GM12878 (cell line): ENCODE data around the gene KLHL2. TPM values are rescaled to one million over a fixed set of nuclear protein-coding genes. Genes with fewer than 3 reads are reported as not detected.
"Not testable (repeated sequence)": the region's sequence is repeated elsewhere in the genome, so short reads cannot be mapped to it uniquely, and the experiment has no call there.

Experiments used
- ATAC-seq: fragments of 200-7000 bp; cut with Tn5 transposase; 3 replicates; pipeline ENCODE4 v1.9.1; 2020; ENCODE audit warnings: mild to moderate bottlenecking, moderate library complexity
- BruUV-seq: library from RNA; stranded (reverse); fragments of 400-500 nt; replicated peaks from 2 replicates; lab custom pipeline; 2021; lab: Mats Ljungman, UMichigan
- CTCF ChIA-PET: fragments of 300-600 bp; sonication (Branson Sonifier 250); formaldehyde crosslinking; extraction: SDS; loops from one replicate; lab custom pipeline; 2021; ENCODE audit warnings: inconsistent platforms; lab: Yijun Ruan, JAX
- POLR2A ChIA-PET: fragments of 350-600 bp; formaldehyde crosslinking; extraction: SDS; loops from one replicate; lab custom pipeline; 2021; ENCODE audit warnings: inconsistent platforms; lab: Charles Lee
- RAD21 ChIA-PET: fragments of 300-600 bp; sonication (Branson Sonifier 250); formaldehyde crosslinking; loops from one replicate; lab custom pipeline; 2023; ENCODE audit warnings: antibody characterized with exemption; ENCODE audit not compliant: unreplicated experiment; lab: Charles Lee
- SMC1A ChIA-PET: fragments of 300-600 bp; sonication (Branson Sonifier 250); formaldehyde crosslinking; loops from one replicate; lab custom pipeline; 2023; ENCODE audit not compliant: unreplicated experiment, uncharacterized antibody; lab: Charles Lee
- DNase-seq: peaks from one replicate; pipeline ENCODE4 v3.0.0-alpha.2; 2011; ENCODE audit warnings: low read depth, low spot score
- FAIRE-seq: peaks from 3 replicates; lab custom pipeline; 2011; peaks lifted over from hg19 to GRCh38; lab: Jason Lieb, UNC
- H2AFZ ChIP-seq: 2 replicates; pipeline ENCODE4 v1.6.0; 2011; ENCODE audit warnings: low read depth, low read length, control low read depth; ENCODE audit not compliant: control insufficient read depth
- H3K27ac ChIP-seq: 2 replicates; pipeline ENCODE4 v1.5.1; 2011; ENCODE audit warnings: control low read depth; ENCODE audit not compliant: control insufficient read depth, insufficient read depth
- H3K27me3 ChIP-seq, 2 experiments: replicated peaks in 1 of 2; 2 replicates each; pipeline versions ENCODE4 v1.6.0 to v1.6.1; 2011; ENCODE audit warnings: low read length in 1 of 2; ENCODE audit not compliant: control insufficient read depth in 2 of 2, insufficient read depth in 2 of 2
- H3K36me3 ChIP-seq, 2 experiments: 2 replicates each; pipeline ENCODE4 v1.5.1; 2011; ENCODE audit warnings: low read length in 1 of 2; ENCODE audit not compliant: control insufficient read depth in 2 of 2, insufficient read depth in 2 of 2
- H3K4me1 ChIP-seq: 2 replicates; pipeline ENCODE4 v1.6.1; 2011; ENCODE audit warnings: mild to moderate bottlenecking, low read length, moderate library complexity, mixed read lengths; ENCODE audit not compliant: control insufficient read depth, insufficient read depth
- H3K4me2 ChIP-seq: 2 replicates; pipeline ENCODE4 v1.6.0; 2011; ENCODE audit warnings: control low read depth; ENCODE audit not compliant: control insufficient read depth, insufficient read depth
- H3K4me3 ChIP-seq: fragments of 200-600 bp; sonication (generic); 2 replicates; pipeline ENCODE4 v1.5.1; 2016
- H3K79me2 ChIP-seq: 2 replicates; pipeline ENCODE4 v1.6.0; 2011; ENCODE audit warnings: low read length; ENCODE audit not compliant: control insufficient read depth, insufficient read depth
- H3K9ac ChIP-seq: 2 replicates; pipeline ENCODE4 v1.8.0; 2011; ENCODE audit warnings: low read length, control low read depth, mixed read lengths; ENCODE audit not compliant: control insufficient read depth, insufficient read depth
- H3K9me3 ChIP-seq: replicated peaks from 3 replicates; pipeline ENCODE4 v1.5.1; 2011; ENCODE audit warnings: mild to moderate bottlenecking, low read length; ENCODE audit not compliant: control insufficient read depth, insufficient read depth
- H4K20me1 ChIP-seq: 2 replicates; pipeline ENCODE4 v1.6.0; 2011; ENCODE audit not compliant: control insufficient read depth, insufficient read depth
- CUX1 ChIP-seq: IDR thresholded peaks from 2 replicates; pipeline ENCODE4 v1.6.1; 2012; ENCODE audit warnings: improper control_type of control experiment, low read depth, low read length; ENCODE audit not compliant: insufficient replicate concordance
- MEF2A ChIP-seq: IDR thresholded peaks from 2 replicates; pipeline ENCODE4 v1.6.1; 2011; ENCODE audit warnings: low read depth, mild to moderate bottlenecking, low read length, moderate library complexity; ENCODE audit not compliant: insufficient read depth
- PML ChIP-seq: IDR thresholded peaks from 2 replicates; pipeline ENCODE4 v1.6.1; 2012; ENCODE audit warnings: low read length, inconsistent platforms
- RUNX3 ChIP-seq: IDR thresholded peaks from 2 replicates; pipeline ENCODE4 v1.6.1; 2012; ENCODE audit warnings: low read length, inconsistent platforms
- ZNF384 ChIP-seq: IDR thresholded peaks from 2 replicates; pipeline ENCODE4 v1.6.1; 2012; ENCODE audit warnings: low read depth, mild to moderate bottlenecking, low read length, improper control_type of control experiment, borderline replicate concordance
- WGBS: methylation state at CpG from one replicate; pipeline ENCODE4 v1.1.6; 2016; ENCODE audit warnings: low lambda C conversion rate; ENCODE audit not compliant: insufficient replicate concordance, insufficient coverage; ENCODE audit errors: missing lambda C conversion rate; 5-methylcytosine and 5-hydroxymethylcytosine counted together
- in situ Hi-C: fragments of 300-500 bp; cut with MboI; formaldehyde crosslinking; loops from 9 replicates; pipeline ENCODE4 v1.14.3; 2018; ENCODE audit warnings: mixed read lengths
- intact Hi-C: fragments of 100-400 bp; cut with micrococcal nuclease; formaldehyde crosslinking; loops from one replicate; pipeline ENCODE4 v1.14.2; 2022; ENCODE audit not compliant: unreplicated experiment
- polyA plus RNA-seq, 11 experiments: library from polyadenylated mRNA; depleted of rRNA in 4 of 11; unstranded in 6 of 11; stranded (reverse) in 5 of 11; fragments of >200 nt; fragmentation: Nextera tagmentation in 4 of 11; fragmentation: Illumina TruSeq in 1 of 11; extraction: Ambion mirVana in 4 of 11; extraction: Trizol in 1 of 11; gene quantifications; 1 replicate in 1 of 11; 2 replicates in 10 of 11; pipeline versions ENCODE4 v1.2.1 to v1.2.3, GENCODE V29; 2011 to 2016; ENCODE audit warnings: inconsistent platforms in 2 of 11, missing spikeins in 2 of 11, low read depth in 1 of 11
- total RNA-seq, 4 experiments: library from RNA; depleted of rRNA in 3 of 4; stranded (reverse); fragments of >200 nt in 3 of 4; fragmentation: Illumina TruSeq in 1 of 4; extraction: Trizol in 1 of 4; gene quantifications; 2 replicates each; pipeline versions ENCODE4 v1.2.1 to v1.2.3, GENCODE V29; 2013 to 2021

The KLHL2 gene
- total and polyA plus RNA-seq, 10 of the 15 experiments (the other 5 are each of a cell fraction or from before 2014, with no cell fraction given): 4.8 to 22.8 (median 12.9) TPM

- TF ChIP-seq CUX1 (no peak), PML (no peak), ZNF384 (no peak), RUNX3 (no peak), MEF2A (no peak)
These were observed 10.0 kb downstream of the KLHL2 start (continued) for GRCh38 chr4:165217325-165217724.

GRCh38 chr4:165221306-165221705, 13.9 kb downstream of the KLHL2 start:
- H3K79me2 ChIP-seq: peaks cover 13% of the 10 kb centered on the region
- H3K9ac ChIP-seq, FAIRE-seq, intact Hi-C loops, H3K4me3 ChIP-seq, H3K27me3 ChIP-seq, in situ Hi-C loops, POLR2A ChIA-PET, SMC1A ChIA-PET, BruUV-seq, CTCF ChIA-PET, H3K36me3 ChIP-seq, H3K27ac ChIP-seq, H3K4me2 ChIP-seq, H3K9me3 ChIP-seq, H2AFZ ChIP-seq, H4K20me1 ChIP-seq, RAD21 ChIA-PET, DNase-seq, ATAC-seq: not testable (repeated sequence)
- peaks cover 11% of the 10 kb centered on the region; the same call in 1 of the 2 replicates for H3K4me1 ChIP-seq
- WGBS: 87% methylated on average over 4 of the region's 4 CpGs

- H3K27ac ChIP-seq, H4K20me1 ChIP-seq, ATAC-seq, H3K27me3 ChIP-seq, H3K79me2 ChIP-seq, H3K9ac ChIP-seq, H3K4me1 ChIP-seq, SMC1A ChIA-PET, POLR2A ChIA-PET, in situ Hi-C loops, H3K4me3 ChIP-seq, H3K36me3 ChIP-seq, DNase-seq, RAD21 ChIA-PET, H3K9me3 ChIP-seq, BruUV-seq, H2AFZ ChIP-seq, H3K4me2 ChIP-seq, intact Hi-C loops: not testable (repeated sequence)
- CTCF ChIA-PET: interaction anchor here (0.7 kb wide), 1 partner anchor 59 kb away, joined by 3 read pairs; no protein-coding TSS in a partner anchor
- 76% methylated on average over 4 of the region's 5 CpGs for WGBS
- FAIRE-seq: peak; percentile 23
These were observed 14.8 kb downstream of the KLHL2 start for GRCh38 chr4:165221993-165222650.
